ENCODE data around the gene CAPS. TPM values are rescaled to one million over a fixed set of nuclear protein-coding genes. Genes with fewer than 3 reads are reported as not detected.
A peak's percentile ranks its signal among the peaks of the same experiment; 100 is the strongest.

The CAPS gene
- total RNA-seq, 1 experiment from 2014 or later = 2.3 TPM

DNA sequence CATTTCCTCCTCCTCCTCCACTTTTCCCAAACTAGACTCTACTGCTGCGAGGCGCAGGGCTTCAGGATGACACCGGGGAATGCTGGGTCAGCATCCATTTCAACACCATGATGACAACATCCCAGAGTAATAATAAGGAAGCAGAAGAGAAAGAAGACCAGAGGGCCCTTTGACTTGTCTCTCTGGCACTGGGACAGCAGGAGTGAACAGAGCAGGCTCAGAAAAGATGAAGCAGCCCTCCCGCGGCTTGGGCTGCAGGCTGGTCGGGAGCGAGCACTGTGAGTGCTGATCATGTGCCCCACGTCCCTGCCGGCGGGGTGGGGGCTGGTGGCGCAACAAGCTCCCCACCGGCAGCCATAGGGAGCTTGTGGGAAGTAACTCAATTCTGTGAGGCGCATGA is 33.4 kb downstream of the CAPS start:
- no peak overlapping the region for H4K91ac ChIP-seq (ENCODE audit: insufficient read length, low read depth, low read length)
- peaks cover 8 to 22% (median 13%) of the 10 kb centered on the region in 3 experiments for H3K36me3 Mint-ChIP-seq (ENCODE audit: insufficient read depth in 1 of 3, low read depth in 3 of 3)
- WGBS (ENCODE audit: extremely low coverage, insufficient read length, low lambda C conversion rate) = no CpG with 5 or more reads among the region's 13 CpGs
- no peak overlapping the region for H3K18ac ChIP-seq (ENCODE audit: insufficient read length, low read depth, low read length)
- H3K14ac ChIP-seq (ENCODE audit: insufficient read depth, low read length) = no peak overlapping the region
- no peak for TF ChIP-seq CTCF (conservative IDR thresholded peaks at IDR 0.05)
- no peak for DNase-seq
- H2BK5ac ChIP-seq (ENCODE audit: insufficient read length, low read length) = no peak overlapping the region
- no peak overlapping the region for H3K4me2 ChIP-seq (ENCODE audit: insufficient read depth, insufficient read length, low read length)
- H3K79me2 ChIP-seq (ENCODE audit: insufficient read depth, low read length) = peaks cover 3% of the 10 kb centered on the region; the same call in 1 of the 2 replicates
- H4K8ac ChIP-seq (replicated peaks; ENCODE audit: insufficient read length, low read depth, low read length) = no peak overlapping the region
- no peak overlapping the region for H2BK20ac ChIP-seq (ENCODE audit: low read depth, low read length, poor library complexity, severe bottlenecking)
- H3K23me2 ChIP-seq (ENCODE audit: insufficient read length, low read depth, low read length, poor library complexity, severe bottlenecking) = no peaks in the 10 kb centered on the region
- H3K27me3 Mint-ChIP-seq (ENCODE audit: low read depth) = peaks cover 1% of the 10 kb centered on the region
- peaks cover 10% of the 10 kb centered on the region for H3K79me1 ChIP-seq (ENCODE audit: insufficient read depth, low read depth, low read length, poor library complexity, severe bottlenecking)
- H3K4me1 ChIP-seq (ENCODE audit: insufficient read depth, low read length) = peaks cover 14% of the 10 kb centered on the region; the same call in 1 of the 2 replicates
- no peak overlapping the region for H2AFZ ChIP-seq (ENCODE audit: low read length)
- no peak overlapping the region for H3T11ph ChIP-seq (ENCODE audit: low read length)
- no peaks in the 10 kb centered on the region for H3K27me3 ChIP-seq (ENCODE audit: insufficient read depth, low read length)
- H3K9ac ChIP-seq (ENCODE audit: extremely low read depth, insufficient read length, low read length) = no peak overlapping the region
- H4K20me1 ChIP-seq (ENCODE audit: control insufficient read depth, insufficient read depth, insufficient read length) = no peaks in the 10 kb centered on the region
- H3K4me1 Mint-ChIP-seq = peaks cover 53 to 63% of the 10 kb centered on the region in 2 experiments
- H3K4ac ChIP-seq (ENCODE audit: low read depth, low read length) = no peak overlapping the region
- no peak overlapping the region for H2BK120ac ChIP-seq (ENCODE audit: low read depth, low read length, poor library complexity, severe bottlenecking)
- H3K27ac ChIP-seq (ENCODE audit: insufficient read length, low read depth, low read length) = no peak overlapping the region
- H4K5ac ChIP-seq (ENCODE audit: insufficient read length, low read depth, low read length) = no peak overlapping the region
- no peaks in the 10 kb centered on the region for H3K9me3 Mint-ChIP-seq
- no peak overlapping the region for H2BK15ac ChIP-seq (ENCODE audit: low read depth, low read length)
- no peak overlapping the region for H2AK5ac ChIP-seq (ENCODE audit: insufficient read length, low read length)
- H3K4me3 Mint-ChIP-seq = no peak overlapping the region; a peak in 1 of 5 replicates
- H3K9me3 ChIP-seq (ENCODE audit: control insufficient read depth, low read depth, low read length) = no peaks in the 10 kb centered on the region
- no peak overlapping the region for H3K23ac ChIP-seq (ENCODE audit: insufficient read length, low read depth, low read length)
- H3K27ac Mint-ChIP-seq = peak overlapping the region in 2 of 3 experiments; percentile 17 to 91; a peak in 3 of 7 replicates
- H3K56ac ChIP-seq (ENCODE audit: insufficient read length, low read depth, low read length) = no peak overlapping the region
- H2BK12ac ChIP-seq (ENCODE audit: insufficient read length, low read depth, low read length) = no peak overlapping the region
